ENCODE results near the gene MARK3.
A peak's percentile ranks its signal among the peaks of the same experiment; 100 is the strongest.
"Not testable (repeated sequence)": the region's sequence is repeated elsewhere in the genome, so short reads cannot be mapped to it uniquely, and the experiment has no call there.

The MARK3 gene

DNA sequence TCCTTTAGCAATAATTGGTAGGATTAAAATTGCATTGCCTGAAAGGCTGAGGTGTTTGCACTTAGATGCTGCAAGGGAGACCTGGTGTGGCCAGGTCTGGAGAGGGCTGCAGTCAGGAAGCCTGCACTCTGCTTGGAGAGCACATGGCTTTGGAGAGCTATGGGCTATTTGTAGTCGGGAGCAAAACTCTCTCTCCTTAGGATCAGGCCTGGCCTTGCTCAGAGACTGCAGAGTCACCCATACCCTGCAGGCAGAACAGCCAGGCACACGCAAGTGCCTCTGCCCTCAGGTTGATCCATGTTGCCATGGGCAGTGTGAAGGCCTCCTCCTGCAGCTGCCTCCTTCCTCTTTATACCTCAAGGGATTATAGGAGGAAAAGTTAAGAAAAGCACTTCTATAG lies 110.6 kb downstream of the MARK3 start:
- no peak for DNase-seq

DNA sequence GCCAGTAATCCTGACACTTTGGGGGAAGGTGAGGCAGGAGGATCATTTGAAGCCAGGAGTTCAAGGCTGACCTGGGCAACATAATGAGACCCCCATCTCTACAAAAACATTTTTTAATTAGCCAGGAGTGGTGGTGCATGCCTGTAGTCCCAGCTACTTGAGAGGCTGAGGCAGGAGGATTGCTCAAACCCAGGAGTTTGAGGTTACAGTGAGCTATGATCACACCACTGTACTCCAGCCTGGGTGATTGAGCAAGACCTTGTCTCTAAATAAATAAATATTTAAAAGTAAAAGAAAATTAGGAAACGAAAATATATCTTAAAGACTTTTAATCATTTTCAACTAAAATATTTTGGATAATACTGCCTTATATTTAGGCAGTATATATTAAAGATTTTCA lies 111.6 kb downstream of the MARK3 start:
- no peak for DNase-seq

DNA sequence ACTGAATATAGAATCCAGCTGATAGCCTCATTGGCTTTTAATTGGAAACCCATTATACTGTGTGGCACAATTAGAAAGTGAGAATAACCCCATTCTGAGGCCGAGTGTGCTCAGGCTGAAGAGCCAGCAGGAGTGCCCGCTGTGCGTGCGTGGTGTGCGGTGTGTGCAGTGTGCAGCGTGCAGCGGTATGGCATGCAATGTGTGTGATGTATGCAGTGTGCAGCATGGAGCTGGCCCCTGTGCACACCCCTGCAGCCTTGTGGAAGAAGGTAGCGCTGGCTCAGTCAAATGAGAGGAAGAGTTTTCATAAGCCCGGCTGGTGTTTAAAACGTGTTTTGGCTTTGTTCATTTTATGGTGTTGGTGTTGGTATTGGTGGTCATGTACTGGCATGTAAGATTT lies 114.5 kb downstream of the MARK3 start:
- no peak for DNase-seq

DNA sequence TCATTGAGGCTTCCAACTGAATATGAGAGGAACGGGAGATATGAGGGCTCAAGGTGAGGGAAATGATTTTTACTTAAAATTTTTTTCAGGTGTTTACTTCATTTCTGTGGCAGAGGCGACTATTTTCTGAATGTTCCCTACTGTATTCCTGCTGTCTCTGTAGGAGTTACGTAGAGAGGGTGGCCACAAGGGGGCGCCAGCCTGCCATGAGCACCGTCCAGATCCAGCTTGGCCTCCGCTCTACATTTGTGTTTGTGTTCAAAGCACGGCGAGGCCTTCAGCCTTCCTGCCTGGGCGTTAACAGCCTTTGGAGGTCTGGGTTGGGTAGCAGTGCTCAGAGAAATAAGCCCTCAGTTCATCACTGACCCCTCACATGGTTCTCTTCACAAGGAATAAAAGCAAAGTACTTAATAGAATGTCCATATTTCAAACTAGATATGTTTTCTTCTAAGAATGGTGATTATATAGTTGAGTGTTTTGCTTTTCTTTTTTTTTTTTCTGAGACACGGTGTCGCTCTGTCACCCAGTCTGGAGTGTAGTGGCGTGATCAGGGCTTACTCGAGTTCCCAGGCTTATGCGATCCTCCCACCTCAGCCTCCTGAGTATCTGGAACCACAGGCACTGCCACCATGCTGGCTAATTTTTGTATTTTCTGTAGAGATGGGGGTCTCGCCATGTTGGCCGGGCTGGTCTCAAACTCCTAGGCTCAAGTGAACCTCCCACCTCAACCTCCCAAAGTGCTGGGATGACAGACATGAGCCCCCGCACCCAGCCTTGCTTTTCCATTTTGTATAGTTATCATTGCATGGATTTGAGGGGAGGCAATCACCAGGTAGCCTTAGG lies 115.2 kb downstream of the MARK3 start:
- peak; percentile 81 for DNase-seq

DNA sequence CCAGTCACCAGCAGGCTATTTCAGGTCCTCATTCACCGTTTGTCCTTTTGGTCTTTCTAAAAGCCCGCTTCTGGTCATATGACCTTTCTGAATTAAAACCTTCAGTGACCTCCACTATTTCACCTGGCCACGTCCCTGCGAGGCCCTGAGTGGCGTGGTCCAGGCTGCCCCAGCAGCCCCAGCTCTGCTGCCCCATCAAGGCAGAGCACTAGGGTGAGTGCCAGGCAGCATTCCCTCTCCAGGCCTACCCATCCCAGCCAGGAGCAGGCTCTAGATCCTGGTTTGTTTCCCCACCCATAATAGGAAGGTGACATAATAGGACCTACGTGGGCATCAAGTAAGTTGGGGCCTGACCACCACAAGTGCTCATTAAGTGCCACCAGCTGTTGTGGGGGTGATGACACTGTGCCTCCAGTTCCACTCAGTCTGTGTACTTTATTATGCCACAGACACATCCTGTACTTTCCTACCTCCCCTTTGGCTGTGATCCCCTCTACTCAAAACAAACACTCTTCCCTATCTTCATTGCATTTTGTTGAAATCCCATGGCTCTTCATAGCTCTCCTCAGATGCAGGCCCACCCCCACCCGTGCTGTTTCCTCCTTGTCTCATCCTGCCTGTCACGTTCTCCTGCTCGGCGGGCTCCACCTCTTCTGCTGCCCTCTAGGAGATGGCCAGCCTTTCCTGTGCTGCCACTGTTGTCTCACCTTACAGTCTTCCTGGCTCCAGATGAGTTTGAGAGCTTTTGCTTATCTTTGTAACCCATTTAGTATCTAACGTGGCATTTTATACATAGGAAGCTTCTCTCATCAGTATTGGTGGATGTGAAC lies 116.0 kb downstream of the MARK3 start:
- no peak for DNase-seq

DNA sequence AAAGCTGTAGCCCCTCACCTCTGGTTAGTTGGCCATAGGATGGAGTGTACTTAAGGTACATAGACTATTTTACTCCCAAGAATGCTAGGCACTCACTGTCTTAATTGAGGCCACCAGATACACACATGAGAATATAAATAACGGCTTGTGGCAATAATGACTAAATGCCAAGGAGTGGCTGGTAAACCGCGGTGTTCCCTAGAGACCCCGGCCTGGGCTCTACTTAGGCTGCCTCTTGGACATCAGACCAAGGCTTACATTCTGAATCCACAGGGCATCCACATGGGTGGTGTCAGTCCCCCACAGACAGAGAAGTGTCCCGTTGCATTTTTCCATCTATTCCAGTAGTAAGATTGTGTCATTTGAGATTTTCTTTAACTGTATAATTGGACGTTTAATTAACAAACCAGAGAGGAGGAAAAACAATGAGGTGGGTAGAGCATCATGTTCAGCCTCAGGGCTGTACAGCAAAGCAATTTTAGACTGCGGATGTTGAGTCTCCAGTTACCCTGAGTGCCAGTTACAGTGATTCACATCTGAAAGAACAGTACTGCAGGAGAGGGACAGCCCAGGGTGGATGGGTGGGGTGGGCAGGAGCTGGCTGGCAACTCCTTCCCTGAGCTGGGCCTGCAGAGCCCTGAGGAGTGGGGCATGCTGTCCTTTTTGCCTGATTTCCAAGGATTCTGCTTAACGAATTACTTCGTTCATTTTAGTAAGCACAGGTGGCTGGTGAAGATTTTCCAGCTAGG lies 116.9 kb downstream of the MARK3 start:
- no peak for DNase-seq

DNA sequence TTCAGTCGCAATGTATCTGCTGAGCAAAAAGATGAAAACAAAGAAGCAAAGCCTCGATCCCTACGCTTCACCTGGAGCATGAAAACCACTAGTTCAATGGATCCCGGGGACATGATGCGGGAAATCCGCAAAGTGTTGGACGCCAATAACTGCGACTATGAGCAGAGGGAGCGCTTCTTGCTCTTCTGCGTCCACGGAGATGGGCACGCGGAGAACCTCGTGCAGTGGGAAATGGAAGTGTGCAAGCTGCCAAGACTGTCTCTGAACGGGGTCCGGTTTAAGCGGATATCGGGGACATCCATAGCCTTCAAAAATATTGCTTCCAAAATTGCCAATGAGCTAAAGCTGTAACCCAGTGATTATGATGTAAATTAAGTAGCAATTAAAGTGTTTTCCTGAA lies 117.7 kb downstream of the MARK3 start:
- no peak for DNase-seq

DNA sequence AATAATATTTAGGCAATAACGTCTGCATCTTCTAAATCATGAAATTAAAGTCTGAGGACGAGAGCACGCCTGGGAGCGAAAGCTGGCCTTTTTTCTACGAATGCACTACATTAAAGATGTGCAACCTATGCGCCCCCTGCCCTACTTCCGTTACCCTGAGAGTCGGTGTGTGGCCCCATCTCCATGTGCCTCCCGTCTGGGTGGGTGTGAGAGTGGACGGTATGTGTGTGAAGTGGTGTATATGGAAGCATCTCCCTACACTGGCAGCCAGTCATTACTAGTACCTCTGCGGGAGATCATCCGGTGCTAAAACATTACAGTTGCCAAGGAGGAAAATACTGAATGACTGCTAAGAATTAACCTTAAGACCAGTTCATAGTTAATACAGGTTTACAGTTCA lies 118.1 kb downstream of the MARK3 start:
- DNase-seq: no peak

DNA sequence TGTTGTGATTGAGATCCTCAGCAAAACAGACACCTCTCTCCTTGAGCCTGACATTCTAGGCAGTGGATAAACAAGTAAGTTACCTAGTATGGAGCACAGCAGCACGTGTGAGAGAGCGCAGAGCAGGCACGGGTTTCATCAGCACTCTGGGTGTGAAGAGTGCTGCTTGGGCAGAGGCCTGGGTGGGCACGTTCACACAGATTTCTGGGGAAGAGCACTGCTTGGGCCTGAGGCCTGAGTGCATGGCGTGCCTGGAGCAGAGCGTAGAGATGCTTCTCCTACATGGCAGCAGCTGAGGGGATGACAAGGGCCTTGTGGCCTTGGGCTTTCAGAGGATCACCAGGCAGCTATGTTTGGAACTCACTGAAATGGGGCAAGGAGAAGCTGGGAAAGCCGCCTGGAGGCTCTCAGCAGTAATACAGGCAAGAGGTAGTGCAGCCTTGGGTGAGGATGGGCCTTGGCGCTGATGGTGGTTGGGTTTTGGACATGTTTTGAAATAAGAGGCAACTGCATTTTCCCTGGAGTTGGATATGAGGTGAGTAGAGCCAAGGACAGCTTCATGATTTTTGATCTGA lies 119.9 kb downstream of the MARK3 start:
- no peak for DNase-seq

DNA sequence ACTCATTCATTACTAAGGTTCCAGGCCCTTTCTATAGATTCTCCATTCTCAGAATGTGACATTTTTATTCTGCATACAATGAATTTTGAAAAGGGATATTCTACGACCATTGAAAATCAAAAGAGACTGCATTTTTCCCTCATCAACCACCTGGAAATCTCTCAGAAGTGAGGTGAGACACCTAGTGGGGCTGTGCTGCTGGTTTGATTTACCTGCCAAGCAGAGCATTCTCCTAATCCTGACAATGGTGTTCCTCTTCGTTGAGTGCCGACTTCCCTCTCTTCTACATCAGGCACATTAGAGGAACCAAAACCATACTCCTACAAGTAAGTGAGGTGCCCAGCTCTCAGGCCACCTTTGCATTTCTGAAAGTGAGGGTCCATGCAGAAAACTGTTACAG lies 122.5 kb downstream of the MARK3 start:
- DNase-seq: no peak

DNA sequence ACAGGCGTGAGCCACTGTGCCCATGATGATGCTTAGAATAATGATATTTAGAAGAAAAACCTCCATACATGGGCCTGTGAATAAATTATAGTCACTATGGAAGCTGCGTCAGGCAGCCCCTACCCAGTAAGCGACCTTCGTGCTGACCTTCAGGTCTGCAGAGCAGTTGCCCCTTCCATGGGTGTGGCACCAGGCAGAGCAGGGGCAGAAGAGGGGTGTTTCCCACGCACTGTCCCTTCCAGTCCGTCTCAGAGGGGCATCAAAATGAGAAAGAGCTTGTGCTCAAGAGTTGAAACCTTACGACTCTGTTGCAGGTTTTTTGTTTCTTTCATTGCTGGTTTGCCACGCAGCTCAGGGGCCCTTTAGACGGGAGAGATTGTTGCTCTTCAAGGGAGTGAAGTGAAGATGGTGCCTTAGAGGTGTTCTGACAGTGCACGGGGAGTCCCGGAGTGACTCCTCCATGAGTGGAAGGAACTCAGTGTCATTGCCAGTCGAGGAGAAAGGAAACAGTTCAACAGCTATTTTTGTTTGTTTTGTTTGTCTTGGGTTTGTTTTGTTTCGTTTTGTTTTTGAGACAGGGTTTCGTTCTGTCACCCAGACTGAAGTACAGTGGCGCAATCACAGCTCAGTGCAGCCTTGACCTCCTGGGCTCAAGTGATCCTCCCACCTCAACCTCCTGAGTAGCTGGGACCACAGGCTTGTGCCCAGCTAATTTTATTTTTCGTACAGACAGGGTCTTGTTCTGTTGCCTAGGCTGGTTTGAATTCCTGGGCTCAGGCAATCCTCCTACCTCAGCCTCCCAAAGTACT lies 123.5 kb downstream of the MARK3 start:
- no peak for DNase-seq

DNA sequence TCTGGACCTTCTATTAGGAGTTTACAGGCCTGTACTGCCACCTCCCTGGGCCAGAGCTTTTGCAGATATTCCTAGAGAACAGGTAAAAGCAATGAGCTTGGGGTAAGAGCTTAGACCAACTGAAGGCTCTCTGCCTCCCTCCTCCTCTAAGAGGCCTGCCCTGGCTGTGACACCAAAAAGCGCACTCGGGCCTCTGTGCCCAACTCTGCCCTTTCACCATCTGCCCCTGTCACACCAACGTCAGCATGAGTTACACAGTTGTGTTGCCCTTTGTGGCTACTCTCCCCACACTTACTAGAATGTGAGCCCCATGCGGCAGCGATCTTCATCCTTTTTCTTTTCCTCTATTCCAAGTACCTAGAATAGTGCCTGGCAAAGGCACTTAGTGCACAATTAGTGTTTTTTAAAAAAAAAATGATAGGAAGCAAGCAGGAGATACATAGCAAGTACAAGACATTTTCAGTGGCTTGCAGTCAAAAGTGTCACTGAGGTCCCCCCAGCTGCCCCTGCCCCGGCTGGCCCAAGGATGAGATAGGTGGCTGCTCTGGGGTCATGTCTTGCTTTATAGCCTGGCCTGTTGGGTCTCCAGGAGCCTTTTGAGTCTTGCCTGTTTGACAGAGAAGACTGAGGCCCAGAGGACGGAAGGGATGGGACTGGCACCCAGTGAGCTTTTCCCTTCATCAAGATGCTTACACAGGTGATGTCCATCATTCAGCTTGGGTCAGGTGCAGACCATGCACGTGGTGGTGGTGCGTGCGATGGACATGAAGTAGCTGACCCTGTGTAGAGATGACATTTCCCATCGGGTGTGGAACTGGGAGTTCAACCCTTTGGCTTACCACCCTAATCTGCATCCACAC lies 124.9 kb downstream of the MARK3 start:
- no peak for DNase-seq

DNA sequence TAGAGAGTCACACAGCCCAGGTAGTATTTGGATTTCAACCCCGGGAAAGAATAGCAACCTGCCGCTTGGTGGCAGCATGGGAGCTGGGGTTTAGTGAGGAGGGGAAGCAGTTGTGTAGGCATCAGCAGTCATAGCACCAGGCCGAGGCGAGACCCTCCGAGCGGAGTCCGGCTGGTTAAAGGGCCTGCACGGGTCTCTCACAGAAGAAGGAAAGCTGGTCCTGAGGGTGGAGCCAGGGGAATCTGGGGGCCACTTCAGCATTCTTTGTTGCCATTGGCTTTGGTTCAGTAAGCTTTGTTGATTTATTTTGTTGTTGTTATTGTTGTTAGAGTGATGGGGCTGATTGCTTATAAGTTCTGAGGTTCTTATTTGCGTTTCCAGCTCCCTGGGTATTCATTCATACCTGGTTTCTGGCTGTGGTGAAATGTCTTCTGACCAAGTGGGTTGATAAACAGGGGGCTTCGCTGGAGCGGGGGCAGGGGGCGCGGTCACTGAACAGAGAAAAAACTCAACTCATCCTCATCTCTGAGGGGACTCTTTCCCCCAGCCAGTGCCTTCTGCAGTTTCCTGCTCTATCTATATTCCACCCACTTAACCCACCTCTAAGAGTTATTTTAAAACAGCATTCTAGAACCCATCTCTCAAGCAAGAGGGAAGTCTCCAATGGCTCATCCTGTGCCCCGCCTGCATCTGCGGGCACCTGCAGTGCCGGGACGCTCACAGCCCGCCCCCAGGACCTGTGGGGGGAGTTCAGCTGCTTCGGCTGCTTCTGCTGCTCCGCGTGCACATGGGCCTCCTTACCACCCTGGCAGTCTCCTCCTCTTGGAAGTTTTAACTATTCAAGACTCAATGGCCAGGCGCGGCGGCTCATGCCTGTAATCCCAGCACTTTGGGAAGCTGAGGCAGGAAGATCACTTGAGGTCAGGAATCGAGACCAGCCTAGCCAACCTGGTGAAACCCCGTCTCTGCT lies 125.8 kb downstream of the MARK3 start:
- DNase-seq: no peak

DNA sequence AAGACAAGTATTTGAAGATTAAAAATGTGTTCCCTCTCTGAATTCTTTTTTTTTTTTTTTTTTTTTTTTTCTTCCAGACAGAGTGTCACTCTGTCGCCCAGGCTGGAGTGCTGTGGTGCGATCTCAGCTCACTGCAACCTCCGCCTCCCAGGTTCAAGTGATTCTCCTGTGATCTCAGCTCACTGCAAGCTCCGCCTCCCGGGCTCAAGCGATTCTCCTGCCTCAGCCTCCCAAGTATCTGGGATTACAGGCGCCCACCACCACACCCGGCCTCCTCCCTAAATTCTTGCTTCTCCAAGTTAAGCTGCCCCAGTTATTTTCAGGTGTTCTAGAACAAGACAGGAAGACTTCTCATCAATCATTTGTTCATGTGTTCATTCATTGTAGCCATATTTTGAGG lies 127.0 kb downstream of the MARK3 start:
- not testable (repeated sequence) for DNase-seq

DNA sequence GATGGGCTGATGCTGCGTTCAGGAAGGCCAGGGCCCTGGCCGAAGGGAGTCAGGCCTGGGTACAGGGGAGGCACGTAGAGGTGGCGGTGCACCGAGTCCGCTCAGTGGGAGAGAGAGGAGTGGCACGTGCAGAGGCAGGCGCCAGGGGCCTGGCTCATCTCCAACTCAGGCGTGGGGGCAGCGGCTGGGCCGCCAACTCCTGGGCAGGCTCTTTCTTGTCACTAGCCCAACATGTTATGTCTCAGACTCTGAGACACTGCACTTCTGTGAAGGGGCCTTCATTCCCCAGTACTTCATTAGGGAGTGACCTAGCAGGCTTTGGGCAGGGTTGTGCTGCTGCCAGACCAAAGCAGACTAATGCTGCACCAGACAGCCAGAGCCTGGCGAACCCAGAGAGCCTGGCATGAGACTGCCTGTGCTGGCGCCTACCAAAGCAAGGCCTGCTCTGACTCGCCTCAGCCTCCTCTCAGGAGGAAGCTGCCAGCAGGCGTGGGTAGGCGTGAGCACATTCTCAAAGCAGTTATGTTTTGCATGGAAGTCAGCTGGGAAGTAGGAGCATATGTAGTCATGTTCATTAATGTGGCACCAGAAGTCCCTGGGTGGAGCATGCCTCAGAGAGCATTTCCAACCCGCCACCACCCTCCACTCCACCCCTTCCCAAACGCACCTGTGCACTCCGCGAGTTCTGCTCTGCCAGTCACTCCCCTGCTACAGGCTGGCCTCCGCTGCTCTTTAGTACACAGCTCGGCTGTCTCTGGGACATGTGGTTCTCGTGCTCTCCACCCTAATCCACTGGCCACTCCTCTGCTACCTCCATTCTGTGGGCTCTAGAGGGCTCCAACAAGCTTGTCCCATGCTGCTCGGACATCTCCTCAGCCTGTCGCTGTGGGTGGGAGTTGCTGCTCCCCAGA lies 127.7 kb downstream of the MARK3 start:
- no peak for DNase-seq

DNA sequence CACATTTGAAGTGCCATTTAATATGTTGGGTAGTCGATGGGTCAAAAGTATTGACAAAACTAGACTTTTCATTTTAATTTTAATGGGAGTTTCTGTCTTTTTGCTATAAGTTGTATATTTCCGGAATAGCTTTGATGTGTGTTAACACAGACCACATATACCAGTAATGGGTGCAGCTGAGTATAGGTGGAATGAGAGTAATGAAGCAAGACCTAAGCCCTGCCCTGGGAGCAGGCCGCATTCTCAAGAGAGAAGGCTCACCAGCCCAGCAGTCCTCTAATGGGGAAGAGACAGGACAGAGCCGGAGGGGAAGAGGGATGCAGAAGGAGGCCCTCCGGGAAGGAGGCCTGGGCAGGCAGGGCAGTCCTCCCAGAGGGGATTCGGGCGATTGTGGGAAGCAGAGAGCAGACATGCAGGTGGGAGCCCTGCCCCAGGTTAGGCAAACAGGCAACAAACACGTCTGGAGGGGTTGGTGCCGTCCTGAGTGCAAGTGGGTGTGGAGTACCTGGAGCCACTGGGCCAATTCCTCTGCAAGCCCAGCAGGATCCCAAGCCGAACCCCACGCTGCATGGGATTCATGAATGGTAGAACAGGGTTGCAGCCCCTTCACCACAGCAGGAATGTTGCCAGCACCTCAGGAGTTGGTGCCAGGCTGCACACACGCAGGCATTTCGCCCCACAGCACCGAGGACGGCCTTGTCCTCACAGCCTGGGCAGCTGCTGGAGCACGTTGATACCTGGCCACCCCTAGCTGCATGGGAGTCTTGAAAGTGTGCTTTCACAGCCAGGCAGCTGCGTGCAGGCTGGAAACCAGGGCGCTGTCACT lies 129.6 kb downstream of the MARK3 start:
- no peak for DNase-seq

DNA sequence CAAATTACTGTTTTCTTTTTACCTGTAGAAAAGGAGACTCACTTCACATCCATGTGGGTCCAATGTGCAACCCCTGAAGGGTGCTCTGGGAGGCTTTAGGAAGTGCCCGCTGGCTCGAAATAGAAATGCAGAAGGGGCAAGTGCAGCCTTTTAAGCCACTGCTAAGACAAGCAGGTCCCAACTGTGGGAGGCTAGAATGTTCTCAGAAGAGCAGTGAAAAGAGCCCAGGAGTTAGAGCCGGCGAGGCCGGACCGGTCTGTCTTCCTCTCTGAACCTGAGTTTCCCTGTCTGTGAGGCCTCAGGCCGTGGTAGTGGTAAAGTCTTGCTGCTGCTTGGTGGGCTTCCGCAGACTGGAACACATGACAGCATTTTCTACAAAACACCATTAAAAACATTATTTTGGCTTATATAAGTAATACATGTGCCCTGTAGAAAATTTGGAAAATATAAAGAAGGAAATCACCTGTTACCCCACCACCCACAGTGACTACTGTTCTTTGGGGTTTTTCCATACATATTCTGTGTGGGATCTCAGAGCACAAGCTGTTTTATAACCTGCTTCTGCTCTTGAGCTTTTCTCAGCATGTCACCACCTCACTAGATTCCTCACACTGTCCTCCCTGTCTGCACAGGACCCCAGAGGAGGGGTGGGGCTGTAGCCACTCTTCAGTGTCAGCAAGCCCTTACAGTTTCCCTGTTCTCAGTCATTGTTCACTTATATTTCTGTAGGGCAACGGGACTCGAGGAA lies 131.4 kb downstream of the MARK3 start:
- DNase-seq: no peak
